ENCODE results near the gene MT1F. TPM values are rescaled to one million over a fixed set of nuclear protein-coding genes. Genes with fewer than 3 reads are reported as not detected.

Gene MT1F
- 0.32 TPM in 1 of 2 replicates, not detected in the other for total RNA-seq

GRCh38 chr16:56657555-56658326 lies at the start of gene MT1F:
Gene MT1F, plus strand, starts transcription at chr16:56657959. Its CDS starts 100 bp downstream, at chr16:56658059.

GRCh38 chr16:56608043-56608875 lies 49.5 kb upstream of the MT1F start, which contains the start of gene MT2A:
Gene MT2A, plus strand, starts transcription at chr16:56608584. Its CDS starts 72 bp downstream, at chr16:56608656.

GRCh38 chr16:56625140-56625942 lies 32.4 kb upstream of the MT1F start, which contains the start of gene MT1E:
Gene MT1E, plus strand, starts transcription at chr16:56625781. Its CDS starts 71 bp downstream, at chr16:56625852.

GRCh38 chr16:56632156-56632847 lies 25.5 kb upstream of the MT1F start, which contains the start of gene MT1M:
Gene MT1M, plus strand, starts transcription at chr16:56632659. Its CDS starts 73 bp downstream, at chr16:56632732.

DNA sequence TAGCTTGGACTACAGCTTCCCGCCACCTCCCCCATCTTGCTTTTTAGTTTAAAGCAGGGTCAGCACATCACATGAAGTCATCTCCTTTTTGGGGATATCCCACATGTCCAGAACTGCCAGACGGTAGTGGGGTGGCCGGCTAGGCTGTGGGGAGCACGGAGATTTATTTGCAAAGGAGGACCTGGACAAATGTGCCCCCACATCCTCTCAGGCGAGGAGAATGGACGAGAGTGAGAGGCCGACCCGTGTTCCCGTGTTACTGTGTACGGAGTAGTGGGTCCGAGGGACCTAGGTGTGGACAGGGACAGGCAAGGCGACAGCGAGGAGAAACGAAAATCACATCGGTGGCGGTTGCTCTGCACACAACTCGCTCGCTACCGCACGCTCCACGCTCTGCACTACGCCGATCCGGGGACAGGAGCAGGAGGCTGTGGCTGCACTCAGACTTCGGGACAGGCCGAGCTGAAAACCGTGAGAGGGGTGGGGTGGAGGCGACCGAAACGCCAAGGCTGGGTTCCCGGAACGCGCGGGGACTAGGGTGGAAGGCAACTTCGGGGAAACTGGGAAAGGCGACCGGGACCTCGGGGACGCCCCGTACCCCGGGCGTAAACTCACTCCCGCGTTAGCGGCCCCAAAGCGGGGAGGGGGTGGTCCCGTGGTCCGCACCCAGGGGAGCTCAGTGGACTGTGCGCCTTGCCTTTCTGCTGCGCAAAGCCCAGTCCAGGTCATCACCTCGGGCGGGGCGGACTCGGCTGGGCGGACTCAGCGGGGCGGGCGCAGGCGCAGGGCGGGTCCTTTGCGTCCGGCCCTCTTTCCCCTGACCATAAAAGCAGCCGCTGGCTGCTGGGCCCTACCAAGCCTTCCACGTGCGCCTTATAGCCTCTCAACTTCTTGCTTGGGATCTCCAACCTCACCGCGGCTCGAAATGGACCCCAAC lies 19.7 kb upstream of the MT1F start, which contains the start of gene MT1A:
TSS of gene MT1A (plus strand) at position 853 of the 937 bp plus-strand sequence. CDS start at position 926, 73 bp downstream.

DNA sequence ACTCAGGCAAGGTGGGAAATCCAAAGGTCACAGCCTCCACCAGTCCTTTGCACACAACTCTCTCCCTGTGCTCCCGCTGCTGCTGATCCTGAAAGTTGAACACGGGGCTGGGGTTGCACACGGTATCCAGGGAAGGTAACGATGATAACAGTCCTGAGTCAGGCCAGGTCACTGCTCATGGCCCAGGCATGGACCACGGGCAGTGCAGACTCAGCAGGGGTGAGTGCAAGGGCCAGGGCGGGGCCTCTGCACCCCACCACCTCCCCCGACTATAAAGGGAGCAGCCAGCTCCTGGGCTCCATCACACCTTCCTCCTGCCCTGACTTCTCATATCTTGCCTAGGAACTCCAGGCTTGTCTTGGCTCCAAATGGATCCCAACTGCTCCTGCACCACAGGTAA lies 6.2 kb upstream of the MT1F start, which contains the start of gene MT1B:
TSS of gene MT1B (plus strand) at position 301 of the 400 bp plus-strand sequence. CDS start at position 369, 68 bp downstream.

GRCh38 chr16:56667581-56668571 lies 10.1 kb downstream of the MT1F start, which contains the start of gene MT1G:
Gene MT1G, minus strand, starts transcription at chr16:56668065. Its CDS starts 72 bp downstream, at chr16:56667993.

DNA sequence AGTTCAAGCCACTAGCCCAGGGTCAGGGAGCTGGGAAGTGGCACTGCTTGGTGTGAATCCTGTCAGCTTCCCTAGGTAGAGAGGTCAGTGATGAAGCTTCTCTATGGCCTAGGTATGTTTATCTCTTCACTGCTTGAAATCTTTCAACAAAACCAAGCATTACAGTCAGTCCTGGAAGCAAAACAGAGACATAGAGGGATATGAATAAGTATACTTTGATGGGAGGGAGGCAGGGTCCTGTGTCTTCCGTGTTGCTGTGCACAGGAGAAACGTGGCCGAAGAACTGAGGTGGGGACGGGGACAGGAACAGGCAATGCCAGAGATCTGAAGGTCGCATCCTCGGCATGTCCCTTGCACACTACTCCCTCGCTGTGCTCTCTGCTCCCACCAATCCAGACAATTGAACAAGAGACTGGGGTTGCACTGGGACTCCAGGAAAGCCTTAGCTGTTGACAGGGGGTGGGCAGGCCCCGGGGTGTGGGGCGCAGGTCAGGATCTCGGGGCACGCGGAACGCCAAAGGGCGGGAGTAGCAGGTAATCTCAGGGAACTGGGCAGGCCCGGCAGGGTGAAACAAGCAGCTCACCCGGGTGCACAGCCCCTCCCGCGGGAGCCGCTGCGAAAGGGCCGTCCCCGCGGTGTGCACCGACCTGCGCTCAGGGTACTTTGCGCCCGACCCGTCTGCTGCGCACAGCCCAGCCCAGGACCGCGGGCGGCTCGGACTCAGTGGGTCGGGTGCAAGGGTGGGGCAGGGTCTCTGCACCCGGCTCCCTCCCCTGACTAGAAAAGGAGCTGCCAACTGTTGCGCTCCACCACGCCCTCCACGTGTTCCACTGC lies 11.5 kb downstream of the MT1F start, which contains the start of gene MT1H:
TSS of gene MT1H (plus strand) at position 810 of the 835 bp plus-strand sequence. CDS start 71 bp downstream, outside the sequence.

DNA sequence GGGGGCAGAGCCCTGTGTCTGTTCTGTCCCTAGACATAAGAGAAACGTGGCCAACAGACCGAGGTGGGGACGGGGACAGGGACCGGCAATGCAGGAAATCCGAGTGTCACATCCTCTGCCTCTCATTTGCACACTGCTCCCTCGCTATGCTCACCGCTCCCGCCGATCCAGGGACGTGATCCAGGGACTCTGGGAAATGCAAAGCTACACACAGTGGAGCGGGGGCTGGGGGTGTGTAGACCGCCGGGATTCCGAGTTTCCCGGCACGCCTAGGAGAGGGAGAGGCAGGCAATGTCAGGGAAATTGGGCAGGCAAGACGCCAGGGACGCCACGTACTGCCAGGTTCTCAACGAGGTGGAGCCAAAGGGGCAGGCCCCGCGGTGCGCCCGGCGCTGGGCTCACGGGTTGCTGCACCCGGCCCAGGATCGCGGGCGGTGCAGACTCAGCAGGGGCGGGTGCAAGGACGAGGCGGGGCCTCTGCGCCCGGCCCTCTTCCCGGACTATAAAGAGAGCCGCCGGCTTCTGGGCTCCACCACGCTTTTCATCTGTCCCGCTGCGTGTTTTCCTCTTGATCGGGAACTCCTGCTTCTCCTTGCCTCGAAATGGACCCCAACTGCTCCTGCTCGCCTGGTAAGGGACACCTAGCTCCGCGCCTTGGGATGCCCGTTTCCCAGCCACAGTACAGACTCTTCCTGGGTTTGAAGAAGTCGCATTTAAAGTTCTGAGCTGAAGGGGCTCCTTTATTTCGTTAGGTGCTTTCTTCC lies 24.4 kb downstream of the MT1F start, which contains the start of gene MT1X:
TSS of gene MT1X (plus strand) at position 532 of the 764 bp plus-strand sequence. CDS start at position 603, 71 bp downstream.

Other genes starting within 250 kb of the MT1F start
- 177 and 201 TPM in 2 replicates for gene AMFR, start 232.4 kb upstream of the MT1F start, total RNA-seq
- 80.6 and 102 TPM in 2 replicates for gene NUDT21, start 206.6 kb upstream of the MT1F start, total RNA-seq
- gene OGFOD1, start 206.4 kb upstream of the MT1F start, total RNA-seq: 47.1 and 159 TPM in 2 replicates
- gene BBS2, start 137.9 kb upstream of the MT1F start, total RNA-seq: 50.0 and 63.5 TPM in 2 replicates
- gene MT4, start 92.9 kb upstream of the MT1F start, total RNA-seq: not detected in 2 replicates
- not detected in 2 replicates for gene MT3, start 68.4 kb upstream of the MT1F start, total RNA-seq
- gene MT2A, start 49.4 kb upstream of the MT1F start, total RNA-seq: 12.8 and 46.1 TPM in 2 replicates
- gene MT1E, start 32.2 kb upstream of the MT1F start, total RNA-seq: 14.1 and 18.5 TPM in 2 replicates
- not detected in 2 replicates for gene MT1M, start 25.3 kb upstream of the MT1F start, total RNA-seq
- 0.97 TPM in 1 of 2 replicates, not detected in the other for gene MT1A, start 19.3 kb upstream of the MT1F start, total RNA-seq
- gene MT1B, start 6.1 kb upstream of the MT1F start, total RNA-seq: not detected in 2 replicates
- not detected in 2 replicates for gene MT1G, start 10.1 kb downstream of the MT1F start, total RNA-seq
- not detected in 2 replicates for gene MT1H, start 11.9 kb downstream of the MT1F start, total RNA-seq
- 3.0 and 7.1 TPM in 2 replicates for gene MT1X, start 24.5 kb downstream of the MT1F start, total RNA-seq
- 74.2 and 87.1 TPM in 2 replicates for gene NUP93, start 72.2 kb downstream of the MT1F start, total RNA-seq
- gene SLC12A3, start 207.2 kb downstream of the MT1F start, total RNA-seq: not detected in 2 replicates